Measurements from ENCODE around the gene PPIG. TPM values are rescaled to one million over a fixed set of nuclear protein-coding genes. Genes with fewer than 3 reads are reported as not detected.
"Not testable (repeated sequence)": the region's sequence is repeated elsewhere in the genome, so short reads cannot be mapped to it uniquely, and the experiment has no call there.

Gene PPIG
- total and polyA plus RNA-seq, 2 donors (not counting 3 experiments of a cell fraction or from before 2014, with no cell fraction given) = 13.4 to 44.9 TPM

DNA sequence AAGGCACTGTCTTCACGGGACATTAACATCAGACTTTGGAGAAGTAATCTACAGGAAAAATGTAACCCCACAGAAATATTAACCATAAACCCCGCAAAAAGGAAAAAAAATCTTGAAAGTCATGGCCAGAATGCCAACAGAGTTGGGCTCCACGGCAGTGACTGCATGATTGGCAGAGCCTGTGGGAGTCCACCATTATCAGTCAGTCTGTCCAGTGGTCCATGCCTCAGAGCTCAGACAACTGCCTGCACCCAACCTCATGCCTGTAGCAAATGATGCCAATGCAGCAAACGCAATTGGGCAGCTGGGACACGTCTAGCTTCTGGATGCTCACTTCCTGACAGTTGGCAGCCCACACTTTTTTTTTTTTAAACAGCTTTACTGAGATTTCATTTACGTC, 5.1 kb upstream of the PPIG start:
- no peak overlapping the region for H2AFZ ChIP-seq (ENCODE audit: low read depth, low read length)
- peaks cover 0 to 2% of the 10 kb centered on the region in 2 experiments for H3K27me3 ChIP-seq (ENCODE audit: control insufficient read depth in 2 of 2, insufficient read depth in 2 of 2, low read length in 2 of 2)
- H3K27ac ChIP-seq (ENCODE audit: insufficient read depth, low read depth, low read length) = no peak overlapping the region
- dilution Hi-C loops (cut with MboI; ENCODE audit: extremely low pct_ligation_motif_present, low sequenced_read_pairs) = no loop called here
- ChIA-PET POLR2A (no interaction called here), CTCF (no interaction called here)
- H3K36me3 ChIP-seq (ENCODE audit: control insufficient read depth in 2 of 2, extremely low read depth in 1 of 2, insufficient read depth in 2 of 2, low read length in 2 of 2) = no peaks in the 10 kb centered on the region
- H3K4me2 ChIP-seq (ENCODE audit: insufficient read depth, low read length) = no peak overlapping the region
- DNase-seq (ENCODE audit: low read depth, low spot score) (no peak), FAIRE-seq (no peak)
- no TSS peak for BruUV-seq (replicated peaks)
- no peaks in the 10 kb centered on the region for H3K9me1 ChIP-seq (replicated peaks; ENCODE audit: control insufficient read depth, extremely low read depth, insufficient read depth, low read length)
- no peaks in the 10 kb centered on the region for H4K20me1 ChIP-seq (replicated peaks; ENCODE audit: control insufficient read depth, extremely low read depth, insufficient read depth, low read length)
- no peak overlapping the region for H3K4me3 ChIP-seq (replicated peaks in 1 of 3; ENCODE audit: insufficient read depth in 1 of 3, low read depth in 1 of 3, low read length in 3 of 3)
- H3K9ac ChIP-seq (replicated peaks; ENCODE audit: extremely low read depth, insufficient read depth, low read length) = no peak overlapping the region
- H3K9me3 ChIP-seq (replicated peaks; ENCODE audit: control insufficient read depth, insufficient read depth, low read length) = no peaks in the 10 kb centered on the region
- TF ChIP-seq POLR2A (IDR thresholded peaks at IDR 0.05; ENCODE audit: low read depth, low read length) (no peak), JUN (IDR thresholded peaks at IDR 0.05; ENCODE audit: borderline replicate concordance, insufficient read depth, insufficient read length, low read depth) (no peak), FOS (IDR thresholded peaks at IDR 0.05; ENCODE audit: borderline replicate concordance, insufficient read depth, low read length) (no peak), POLR2AphosphoS5 (IDR thresholded peaks at IDR 0.05; ENCODE audit: insufficient read depth, low read depth, low read length) (no peak), GATA2 (IDR thresholded peaks at IDR 0.05; ENCODE audit: insufficient read depth, insufficient read length, low read depth, low read length) (no peak), EZH2 (IDR thresholded peaks at IDR 0.05; ENCODE audit: borderline replicate concordance, low read depth, low read length, severe bottlenecking) (no peak), MYC (IDR thresholded peaks at IDR 0.05; ENCODE audit: low read depth, low read length) (no peak)
- TF ChIP-seq, protein P1, sequence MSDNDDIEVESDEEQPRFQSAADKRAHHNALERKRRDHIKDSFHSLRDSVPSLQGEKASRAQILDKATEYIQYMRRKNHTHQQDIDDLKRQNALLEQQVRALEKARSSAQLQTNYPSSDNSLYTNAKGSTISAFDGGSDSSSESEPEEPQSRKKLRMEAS (IDR thresholded peaks at IDR 0.05; ENCODE audit: insufficient read depth, insufficient read length) = no peak
- TF ChIP-seq, protein P2, sequence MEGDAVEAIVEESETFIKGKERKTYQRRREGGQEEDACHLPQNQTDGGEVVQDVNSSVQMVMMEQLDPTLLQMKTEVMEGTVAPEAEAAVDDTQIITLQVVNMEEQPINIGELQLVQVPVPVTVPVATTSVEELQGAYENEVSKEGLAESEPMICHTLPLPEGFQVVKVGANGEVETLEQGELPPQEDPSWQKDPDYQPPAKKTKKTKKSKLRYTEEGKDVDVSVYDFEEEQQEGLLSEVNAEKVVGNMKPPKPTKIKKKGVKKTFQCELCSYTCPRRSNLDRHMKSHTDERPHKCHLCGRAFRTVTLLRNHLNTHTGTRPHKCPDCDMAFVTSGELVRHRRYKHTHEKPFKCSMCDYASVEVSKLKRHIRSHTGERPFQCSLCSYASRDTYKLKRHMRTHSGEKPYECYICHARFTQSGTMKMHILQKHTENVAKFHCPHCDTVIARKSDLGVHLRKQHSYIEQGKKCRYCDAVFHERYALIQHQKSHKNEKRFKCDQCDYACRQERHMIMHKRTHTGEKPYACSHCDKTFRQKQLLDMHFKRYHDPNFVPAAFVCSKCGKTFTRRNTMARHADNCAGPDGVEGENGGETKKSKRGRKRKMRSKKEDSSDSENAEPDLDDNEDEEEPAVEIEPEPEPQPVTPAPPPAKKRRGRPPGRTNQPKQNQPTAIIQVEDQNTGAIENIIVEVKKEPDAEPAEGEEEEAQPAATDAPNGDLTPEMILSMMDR (IDR thresholded peaks at IDR 0.05; ENCODE audit: extremely low read depth in 1 of 2, insufficient read depth in 1 of 2, low read depth in 1 of 2, low read length in 2 of 2) = no peak
- intact Hi-C loops (cut with micrococcal nuclease) = no loop called here
- H3K4me1 ChIP-seq (ENCODE audit: control insufficient read depth, extremely low read depth, insufficient read depth, low read length) = no peaks in the 10 kb centered on the region
- H3K79me2 ChIP-seq (ENCODE audit: control insufficient read depth, insufficient read depth, low read length) = no peaks in the 10 kb centered on the region

DNA sequence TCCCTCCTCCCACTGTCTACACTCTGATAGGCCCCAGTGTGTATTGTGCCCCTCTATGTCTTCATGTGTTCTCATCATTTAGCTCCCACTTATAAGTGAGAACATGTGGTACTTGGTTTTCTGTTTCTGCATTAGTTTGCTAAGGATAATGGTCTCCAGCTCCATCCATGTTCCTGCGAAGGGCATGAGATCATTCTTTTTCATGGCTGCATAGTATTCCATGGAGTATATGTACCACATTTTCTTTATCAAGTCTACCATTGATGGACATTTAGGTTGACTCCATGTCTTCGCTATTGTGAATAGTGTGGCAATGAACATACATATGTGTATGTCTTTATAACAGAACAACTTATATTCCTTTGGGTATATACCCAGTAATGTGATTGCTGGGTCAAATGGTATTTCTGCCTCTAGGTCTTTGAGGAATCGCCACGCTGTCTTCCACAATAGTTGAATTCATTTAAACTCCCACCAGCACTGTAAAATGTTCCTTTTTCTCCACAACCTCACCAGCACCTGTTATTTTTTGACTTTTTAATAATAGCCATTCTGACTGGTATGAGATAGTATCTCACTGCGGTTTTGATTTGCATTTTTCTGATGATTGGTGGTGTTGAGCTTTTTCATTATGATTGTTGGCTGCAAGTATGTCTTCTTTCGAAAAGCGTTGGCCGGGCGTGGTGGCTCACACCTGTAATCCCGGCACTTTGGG, 1.4 kb upstream of the PPIG start:
- H3K4me2 ChIP-seq (ENCODE audit: insufficient read depth, low read length); H3K4me1 ChIP-seq (ENCODE audit: control insufficient read depth, extremely low read depth, insufficient read depth, low read length); H4K20me1 ChIP-seq (replicated peaks; ENCODE audit: control insufficient read depth, extremely low read depth, insufficient read depth, low read length); H3K36me3 ChIP-seq (ENCODE audit: control insufficient read depth in 2 of 2, extremely low read depth in 1 of 2, insufficient read depth in 2 of 2, low read length in 2 of 2); FAIRE-seq; H3K27me3 ChIP-seq (ENCODE audit: control insufficient read depth in 2 of 2, insufficient read depth in 2 of 2, low read length in 2 of 2); H3K9me3 ChIP-seq (replicated peaks; ENCODE audit: control insufficient read depth, insufficient read depth, low read length); DNase-seq (ENCODE audit: low read depth, low spot score); POLR2A ChIA-PET; H3K27ac ChIP-seq (ENCODE audit: insufficient read depth, low read depth, low read length); H3K4me3 ChIP-seq (replicated peaks in 1 of 3; ENCODE audit: insufficient read depth in 1 of 3, low read depth in 1 of 3, low read length in 3 of 3); H2AFZ ChIP-seq (ENCODE audit: low read depth, low read length); H3K9ac ChIP-seq (replicated peaks; ENCODE audit: extremely low read depth, insufficient read depth, low read length); BruUV-seq (replicated peaks); H3K9me1 ChIP-seq (replicated peaks; ENCODE audit: control insufficient read depth, extremely low read depth, insufficient read depth, low read length); intact Hi-C loops (cut with micrococcal nuclease); dilution Hi-C loops (cut with MboI; ENCODE audit: extremely low pct_ligation_motif_present, low sequenced_read_pairs): not testable (repeated sequence)
- H3K79me2 ChIP-seq (ENCODE audit: control insufficient read depth, insufficient read depth, low read length) = peaks cover 30% of the 10 kb centered on the region
- CTCF ChIA-PET = interaction anchor here (1.1 kb wide), 1 partner anchor 10 kb away, joined by 3 read pairs; the partner anchor contains the start of gene FASTKD1
